Right lobe of liver (tissue), 4 donors: ENCODE data around the gene FER1L5.

ENCODE experiments used
- POLR2A ChIP-seq: fragments of 450-650 bp; IDR thresholded peaks from one replicate; pipeline ENCODE4 v1.6.1; 2017; ENCODE audit warnings: antibody characterized with exemption, mild to moderate bottlenecking
- TF ChIP-seq, protein P1 (sequence below), 4 donors: fragments of 200-600 bp in 3 of 4; fragments of 450-650 bp in 1 of 4; IDR thresholded peaks; one replicate each; pipeline versions ENCODE4 v1.5.1 to v1.8.0; 2016 to 2022; ENCODE audit warnings: antibody characterized with exemption in 4 of 4, mild to moderate bottlenecking in 2 of 4
- donor health status: DM: no; HTN: no; CAD: no.
- donor health status: DM: no; HTN: no; CAD: no.
- donor health status: DM: no; HTN: yes; CAD: no.

DNA sequence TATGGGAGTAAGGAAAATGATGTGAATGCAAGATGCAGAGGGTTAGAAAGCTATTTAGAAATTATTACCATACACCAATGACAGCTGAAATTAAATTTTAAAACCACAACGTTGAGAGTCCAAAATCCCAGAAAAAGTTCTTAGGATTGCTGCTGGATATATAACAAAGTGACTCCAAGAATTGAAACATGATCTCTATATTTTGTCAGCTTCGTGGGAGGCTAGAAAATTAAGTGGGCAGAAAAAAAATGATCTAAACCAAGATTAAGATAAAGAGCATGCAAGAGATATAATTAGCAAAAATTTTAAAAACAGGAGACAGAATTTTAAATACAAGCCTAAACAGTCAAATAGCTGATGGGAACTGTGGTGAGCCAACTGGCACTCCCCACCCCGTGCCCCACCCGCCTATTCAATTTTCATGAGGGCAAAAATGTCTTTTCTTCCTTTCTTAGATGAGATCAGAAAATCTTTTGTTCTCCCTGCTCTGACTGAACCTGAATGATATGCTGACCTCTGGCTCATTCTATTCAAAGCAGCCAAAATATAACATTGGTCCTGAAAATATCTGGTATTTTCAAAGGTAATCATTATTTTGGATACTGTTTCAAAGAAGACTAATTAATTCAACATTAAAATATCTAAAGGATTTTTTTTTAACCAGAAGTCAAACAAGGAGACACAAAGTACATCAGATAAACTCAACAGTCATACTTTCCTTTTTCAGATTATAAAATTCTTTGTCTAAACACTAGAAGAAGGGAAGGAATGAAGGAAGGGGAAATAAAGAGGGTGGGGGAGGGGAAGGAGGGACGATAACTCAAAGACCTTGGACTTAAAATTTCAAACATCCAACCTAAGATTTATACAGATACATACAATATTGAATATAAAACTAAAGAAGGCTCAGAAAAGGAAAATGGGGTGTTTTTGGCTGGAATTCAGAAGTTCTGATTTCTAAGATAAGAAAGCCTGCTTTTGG lies 16.7 kb upstream of the FER1L5 start:
- TF ChIP-seq POLR2A, result no peak
- TF ChIP-seq, protein P1, sequence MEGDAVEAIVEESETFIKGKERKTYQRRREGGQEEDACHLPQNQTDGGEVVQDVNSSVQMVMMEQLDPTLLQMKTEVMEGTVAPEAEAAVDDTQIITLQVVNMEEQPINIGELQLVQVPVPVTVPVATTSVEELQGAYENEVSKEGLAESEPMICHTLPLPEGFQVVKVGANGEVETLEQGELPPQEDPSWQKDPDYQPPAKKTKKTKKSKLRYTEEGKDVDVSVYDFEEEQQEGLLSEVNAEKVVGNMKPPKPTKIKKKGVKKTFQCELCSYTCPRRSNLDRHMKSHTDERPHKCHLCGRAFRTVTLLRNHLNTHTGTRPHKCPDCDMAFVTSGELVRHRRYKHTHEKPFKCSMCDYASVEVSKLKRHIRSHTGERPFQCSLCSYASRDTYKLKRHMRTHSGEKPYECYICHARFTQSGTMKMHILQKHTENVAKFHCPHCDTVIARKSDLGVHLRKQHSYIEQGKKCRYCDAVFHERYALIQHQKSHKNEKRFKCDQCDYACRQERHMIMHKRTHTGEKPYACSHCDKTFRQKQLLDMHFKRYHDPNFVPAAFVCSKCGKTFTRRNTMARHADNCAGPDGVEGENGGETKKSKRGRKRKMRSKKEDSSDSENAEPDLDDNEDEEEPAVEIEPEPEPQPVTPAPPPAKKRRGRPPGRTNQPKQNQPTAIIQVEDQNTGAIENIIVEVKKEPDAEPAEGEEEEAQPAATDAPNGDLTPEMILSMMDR (IDR thresholded peaks at IDR 0.05), result no peak
